GM18519 (cell line): ENCODE data around the gene LTBP2.

ENCODE experiments used
- ATAC-seq: cut with Tn5 transposase; IDR thresholded peaks from one replicate; pipeline ENCODE4 v1.9.1; 2021; ENCODE audit warnings: mild to moderate bottlenecking, moderate library complexity; ENCODE audit not compliant: unreplicated experiment, low FRiP score

Gene LTBP2

GRCh38 chr14:74638966-74639365 is 26.9 kb upstream of the LTBP2 start:
- no peak for ATAC-seq

DNA sequence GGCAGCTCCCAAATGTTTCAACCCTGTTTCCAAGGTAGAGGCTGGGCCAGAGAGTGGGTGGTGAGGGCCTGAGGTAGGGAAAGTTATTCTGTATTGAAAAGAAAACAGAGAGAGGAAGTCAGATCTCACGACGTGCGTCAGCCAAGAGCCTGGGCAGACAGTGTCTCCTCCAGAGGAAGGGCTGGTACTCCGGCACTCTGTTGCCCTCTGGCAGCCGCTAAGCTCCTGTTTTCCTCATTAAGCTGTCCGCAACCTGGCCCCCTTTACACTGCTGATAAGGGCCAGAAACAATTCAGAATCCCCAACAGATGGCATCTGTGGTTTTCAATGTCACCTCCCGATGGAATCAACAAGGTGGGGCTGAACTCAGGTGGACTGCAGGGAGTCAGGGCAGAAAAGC is 26.0 kb upstream of the LTBP2 start:
- no peak for ATAC-seq

DNA sequence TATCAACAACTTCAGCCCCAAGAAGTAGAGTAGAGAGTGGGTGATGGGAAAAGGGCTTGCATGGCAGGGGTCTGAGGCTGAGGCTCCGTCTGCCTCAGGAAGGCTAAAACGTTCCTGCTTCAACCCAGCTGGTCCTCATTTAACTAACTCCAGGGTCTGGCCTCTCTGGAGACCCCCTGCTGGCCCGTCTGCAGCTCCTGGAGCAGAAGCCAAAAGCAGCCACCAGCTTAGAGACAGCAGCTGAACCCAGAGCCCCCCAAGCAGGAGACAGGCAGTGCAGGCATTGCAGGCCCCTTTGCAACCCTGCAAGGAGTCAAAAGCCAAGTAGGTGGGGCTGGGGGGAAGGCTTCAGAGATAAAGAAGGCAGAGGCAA is 25.1 kb upstream of the LTBP2 start:
- no peak for ATAC-seq

GRCh38 chr14:74636424-74637177 is 24.6 kb upstream of the LTBP2 start:
- no peak for ATAC-seq

- ATAC-seq, result no peak
Measured at GRCh38 chr14:74635847-74636246, 23.8 kb upstream of the LTBP2 start.

- ATAC-seq, result no peak
Measured at GRCh38 chr14:74634964-74635363, 22.9 kb upstream of the LTBP2 start.

DNA sequence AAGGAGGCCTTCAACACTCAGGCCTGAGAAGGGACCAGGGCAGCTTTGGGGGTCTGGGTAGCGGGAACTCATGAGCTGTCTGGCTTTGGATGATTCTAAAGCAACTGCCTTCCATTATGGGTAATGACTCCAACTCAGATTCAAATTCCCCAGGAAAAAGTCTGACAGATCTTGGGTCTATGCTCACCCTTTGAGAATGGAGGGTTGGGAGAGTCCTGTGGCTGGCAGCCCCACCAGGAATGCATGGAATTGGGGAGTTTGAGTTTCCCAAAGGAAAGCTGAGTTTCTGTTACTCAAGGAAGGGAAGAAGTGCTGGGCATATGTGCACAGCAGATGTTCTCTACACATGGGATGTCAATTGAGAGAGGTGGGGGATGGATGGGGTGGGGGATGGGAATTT is 22.4 kb upstream of the LTBP2 start:
- ATAC-seq, result no peak

- no peak for ATAC-seq
Measured at GRCh38 chr14:74630881-74631690, 19.0 kb upstream of the LTBP2 start.

- ATAC-seq, result no peak
Measured at GRCh38 chr14:74628418-74628817, 16.4 kb upstream of the LTBP2 start.

DNA sequence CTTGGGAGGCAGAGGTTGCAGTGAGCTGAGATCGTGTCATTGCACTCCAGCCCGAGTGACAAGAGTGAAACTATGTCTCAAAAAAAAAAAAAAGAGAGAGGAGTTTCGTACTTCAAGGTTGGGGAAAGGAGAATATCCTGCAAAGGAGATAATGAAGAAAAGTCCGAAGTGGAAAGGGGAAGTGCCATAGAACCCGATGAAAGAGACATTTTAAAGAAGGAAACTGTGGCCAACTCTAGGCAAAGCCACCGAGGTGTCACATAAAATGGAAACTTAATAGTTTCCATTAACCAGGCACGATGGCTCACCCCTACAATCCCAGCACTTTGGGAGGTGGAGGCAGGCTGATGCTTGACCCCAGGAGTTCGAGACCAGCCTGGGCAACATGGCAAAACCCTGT is 15.0 kb upstream of the LTBP2 start:
- ATAC-seq, result no peak

GRCh38 chr14:74622257-74622656 is 10.2 kb upstream of the LTBP2 start:
- ATAC-seq, result no peak

DNA sequence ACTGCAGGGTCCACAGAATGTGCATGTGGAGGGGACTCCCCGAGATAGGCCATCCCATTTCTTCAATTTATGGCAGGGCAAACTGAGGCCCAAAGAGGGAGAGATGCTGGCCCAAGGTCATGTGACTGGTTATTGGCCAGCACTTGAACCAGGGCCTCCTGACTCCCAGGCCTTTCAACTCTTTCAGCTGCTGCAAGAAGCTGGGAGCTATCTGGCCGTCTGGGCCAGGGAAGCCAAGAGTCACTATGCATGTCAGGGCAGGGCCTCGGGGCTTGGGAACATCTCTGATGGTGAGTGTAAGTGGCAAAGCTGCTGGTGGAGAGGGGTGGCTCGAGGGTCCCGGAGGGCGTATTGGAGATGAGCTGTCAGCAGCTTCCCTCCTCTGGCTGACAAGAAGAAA is 9.5 kb upstream of the LTBP2 start:
- no peak for ATAC-seq

DNA sequence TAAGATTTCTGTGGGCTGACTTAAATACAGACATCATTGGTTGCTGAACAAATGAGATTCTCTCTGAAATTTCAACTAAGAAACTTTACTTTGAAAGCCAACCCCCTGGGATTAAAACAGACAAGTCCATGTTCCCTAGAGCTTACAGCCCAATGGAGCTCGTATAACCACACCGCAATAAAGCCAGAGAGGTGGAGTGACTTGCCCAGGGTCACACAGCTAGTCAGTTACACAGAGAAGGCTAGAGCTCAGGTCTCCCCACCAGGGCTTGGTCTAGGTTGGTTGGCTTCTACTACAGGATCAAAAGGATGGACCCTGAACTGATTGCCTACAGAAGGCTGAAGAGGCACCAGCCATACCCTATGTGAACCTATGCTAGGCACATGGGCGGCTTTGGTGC is 8.9 kb upstream of the LTBP2 start:
- no peak for ATAC-seq

DNA sequence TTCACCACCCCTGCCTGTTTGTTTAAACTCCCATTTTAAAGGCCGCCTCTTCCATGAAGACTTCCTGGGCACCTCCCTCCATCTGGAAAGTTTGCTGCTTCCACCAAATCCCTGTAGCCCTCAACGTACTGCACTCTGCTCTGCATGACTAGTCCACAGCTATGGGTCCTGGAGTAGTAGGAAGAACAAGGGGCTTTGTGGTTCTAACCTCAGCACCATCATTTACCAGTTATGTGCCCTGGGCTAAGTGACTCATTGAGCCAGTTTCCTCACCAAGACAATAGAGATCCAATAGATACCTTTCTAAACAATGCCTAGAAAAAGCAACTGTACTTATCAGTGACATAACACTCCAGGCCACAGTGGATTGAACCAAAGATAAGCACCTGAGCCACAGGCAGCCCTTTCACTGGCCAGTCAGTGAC is 8.5 kb upstream of the LTBP2 start:
- no peak for ATAC-seq

DNA sequence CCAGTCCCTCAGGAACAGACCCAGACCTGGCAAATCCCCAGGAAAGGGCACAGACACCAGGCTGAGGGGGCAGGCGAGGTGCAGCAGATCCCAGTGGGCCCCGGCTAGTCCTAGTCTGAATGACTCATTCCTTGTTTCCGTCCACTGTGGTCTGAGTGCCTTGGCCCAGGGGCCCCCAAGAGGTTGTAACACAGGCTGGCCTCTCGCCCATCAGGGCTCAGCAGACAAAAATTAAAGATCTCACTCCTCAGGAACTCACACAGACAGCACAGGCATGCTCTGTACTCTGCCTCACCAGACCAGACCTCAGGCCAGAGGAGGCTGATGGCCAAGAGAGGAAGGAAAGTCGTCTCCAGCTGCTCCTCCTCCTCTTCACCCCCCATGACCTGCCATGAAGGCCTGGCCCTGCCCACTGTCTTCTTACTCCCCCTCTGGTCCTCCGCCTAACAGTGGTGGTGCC is 7.7 kb upstream of the LTBP2 start:
- no peak for ATAC-seq

DNA sequence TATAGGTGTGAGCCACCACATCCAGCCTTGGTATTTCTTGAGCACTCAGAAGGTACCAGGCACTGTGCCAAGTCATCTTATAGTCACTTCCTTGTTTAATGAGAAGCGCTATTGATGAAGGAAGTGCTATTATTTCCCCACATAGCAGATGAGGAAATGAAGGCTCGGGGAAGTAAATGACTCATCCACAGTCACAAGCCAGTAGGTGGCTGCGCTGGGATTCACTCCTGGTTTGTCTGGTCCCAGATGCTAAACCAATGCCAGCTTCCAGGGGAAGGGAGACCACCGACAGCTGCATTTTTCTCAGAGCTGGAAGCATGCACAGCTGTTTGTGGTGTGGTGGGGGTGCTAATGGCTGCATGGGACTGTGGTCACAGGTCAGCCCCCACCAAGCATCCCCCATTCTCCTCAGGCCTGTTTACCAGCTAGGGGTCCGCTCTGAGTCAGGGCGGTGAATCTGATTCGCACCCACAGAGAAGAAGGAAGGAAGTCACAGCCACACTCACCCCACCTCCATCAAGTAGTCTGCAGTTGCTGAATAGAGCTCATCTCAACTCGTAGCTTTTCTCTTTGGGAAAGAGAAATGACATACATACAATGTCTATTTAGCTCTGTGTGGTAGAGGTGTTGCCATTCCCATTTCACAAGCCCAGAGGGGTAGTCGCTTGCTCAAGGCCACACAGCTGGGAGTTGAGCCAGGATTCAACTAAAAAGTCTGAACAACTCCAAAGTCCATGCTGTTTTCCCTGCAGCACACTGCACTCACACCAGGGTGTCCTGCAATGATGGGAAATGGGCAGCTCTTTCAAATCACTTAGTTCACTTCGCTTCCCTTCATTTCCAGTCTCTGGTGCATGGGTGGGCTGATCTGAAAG is 6.3 kb upstream of the LTBP2 start:
- ATAC-seq, result no peak

- no peak for ATAC-seq
Measured at GRCh38 chr14:74616996-74617700, 5.1 kb upstream of the LTBP2 start.

- ATAC-seq, result no peak
Measured at GRCh38 chr14:74616507-74616906, 4.5 kb upstream of the LTBP2 start.

- no peak for ATAC-seq
Measured at GRCh38 chr14:74615735-74616134, 3.7 kb upstream of the LTBP2 start.
